HL-60 (cell line): Measurements from ENCODE around the gene DDI1.

ENCODE experiments used
- DNase-seq, 2 experiments: peaks; one replicate each; pipeline ENCODE4 v3.0.0-alpha.2; 2010 to 2020; ENCODE audit warnings: low read depth in 1 of 2, low spot score in 1 of 2
- H3K27ac ChIP-seq: fragments of 250-450 bp; sonication (Bioruptor Pico); replicated peaks from 2 replicates; pipeline ENCODE4 v1.5.1; 2020; ENCODE audit warnings: mild to moderate bottlenecking, moderate library complexity
- H3K27me3 ChIP-seq: fragments of 250-450 bp; sonication (Bioruptor Pico); 2 replicates; pipeline ENCODE4 v1.5.1; 2021; ENCODE audit warnings: mild to moderate bottlenecking, moderate library complexity; ENCODE audit not compliant: insufficient read depth, poor library complexity, severe bottlenecking
- H3K4me3 ChIP-seq: replicated peaks from 2 replicates; pipeline ENCODE4 v1.5.1; 2011; ENCODE audit warnings: mild to moderate bottlenecking, control low read depth, low read length; ENCODE audit not compliant: insufficient read depth
- GABPA ChIP-seq: IDR thresholded peaks from 2 replicates; pipeline ENCODE4 v1.6.1; 2012; ENCODE audit warnings: low read depth
- POLR2AphosphoS5 ChIP-seq: IDR thresholded peaks from 2 replicates; pipeline ENCODE4 v1.6.1; 2012; ENCODE audit warnings: low read depth
- SPI1 ChIP-seq: IDR thresholded peaks from 2 replicates; pipeline ENCODE4 v1.6.1; 2012; ENCODE audit warnings: low read depth, mild to moderate bottlenecking, borderline replicate concordance
- TF ChIP-seq, protein P1 (sequence below): IDR thresholded peaks from one replicate; pipeline ENCODE4 v1.5.1; 2011; ENCODE audit warnings: low read length, control low read depth, inconsistent platforms; ENCODE audit not compliant: insufficient read depth
- TF ChIP-seq, protein P2 (sequence below): IDR thresholded peaks from 2 replicates; pipeline ENCODE4 v1.6.1; 2012; ENCODE audit warnings: low read depth; ENCODE audit not compliant: insufficient replicate concordance

The DDI1 gene

DNA sequence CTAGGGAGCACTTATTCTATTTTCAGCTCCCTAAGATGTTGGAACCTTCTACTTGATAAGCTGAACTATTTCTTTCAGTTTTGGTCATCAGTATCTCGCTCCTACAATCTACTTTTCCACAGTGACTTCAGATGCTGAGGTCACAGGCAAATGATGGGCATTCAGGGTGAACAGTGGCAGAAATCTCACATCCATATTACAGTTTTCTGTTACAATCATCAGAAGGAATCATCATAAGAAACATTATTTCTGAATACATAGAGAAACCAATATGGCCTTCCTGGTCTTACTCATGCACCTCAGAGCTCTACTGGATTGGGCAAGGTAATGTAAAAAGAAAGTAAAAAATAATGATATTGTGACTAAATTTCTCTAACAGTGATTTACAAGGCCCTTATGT lies 39.4 kb upstream of the DDI1 start:
- TF ChIP-seq, protein P1, sequence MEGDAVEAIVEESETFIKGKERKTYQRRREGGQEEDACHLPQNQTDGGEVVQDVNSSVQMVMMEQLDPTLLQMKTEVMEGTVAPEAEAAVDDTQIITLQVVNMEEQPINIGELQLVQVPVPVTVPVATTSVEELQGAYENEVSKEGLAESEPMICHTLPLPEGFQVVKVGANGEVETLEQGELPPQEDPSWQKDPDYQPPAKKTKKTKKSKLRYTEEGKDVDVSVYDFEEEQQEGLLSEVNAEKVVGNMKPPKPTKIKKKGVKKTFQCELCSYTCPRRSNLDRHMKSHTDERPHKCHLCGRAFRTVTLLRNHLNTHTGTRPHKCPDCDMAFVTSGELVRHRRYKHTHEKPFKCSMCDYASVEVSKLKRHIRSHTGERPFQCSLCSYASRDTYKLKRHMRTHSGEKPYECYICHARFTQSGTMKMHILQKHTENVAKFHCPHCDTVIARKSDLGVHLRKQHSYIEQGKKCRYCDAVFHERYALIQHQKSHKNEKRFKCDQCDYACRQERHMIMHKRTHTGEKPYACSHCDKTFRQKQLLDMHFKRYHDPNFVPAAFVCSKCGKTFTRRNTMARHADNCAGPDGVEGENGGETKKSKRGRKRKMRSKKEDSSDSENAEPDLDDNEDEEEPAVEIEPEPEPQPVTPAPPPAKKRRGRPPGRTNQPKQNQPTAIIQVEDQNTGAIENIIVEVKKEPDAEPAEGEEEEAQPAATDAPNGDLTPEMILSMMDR, result no peak
- TF ChIP-seq GABPA (no peak), SPI1 (no peak)
- TF ChIP-seq, protein P2, sequence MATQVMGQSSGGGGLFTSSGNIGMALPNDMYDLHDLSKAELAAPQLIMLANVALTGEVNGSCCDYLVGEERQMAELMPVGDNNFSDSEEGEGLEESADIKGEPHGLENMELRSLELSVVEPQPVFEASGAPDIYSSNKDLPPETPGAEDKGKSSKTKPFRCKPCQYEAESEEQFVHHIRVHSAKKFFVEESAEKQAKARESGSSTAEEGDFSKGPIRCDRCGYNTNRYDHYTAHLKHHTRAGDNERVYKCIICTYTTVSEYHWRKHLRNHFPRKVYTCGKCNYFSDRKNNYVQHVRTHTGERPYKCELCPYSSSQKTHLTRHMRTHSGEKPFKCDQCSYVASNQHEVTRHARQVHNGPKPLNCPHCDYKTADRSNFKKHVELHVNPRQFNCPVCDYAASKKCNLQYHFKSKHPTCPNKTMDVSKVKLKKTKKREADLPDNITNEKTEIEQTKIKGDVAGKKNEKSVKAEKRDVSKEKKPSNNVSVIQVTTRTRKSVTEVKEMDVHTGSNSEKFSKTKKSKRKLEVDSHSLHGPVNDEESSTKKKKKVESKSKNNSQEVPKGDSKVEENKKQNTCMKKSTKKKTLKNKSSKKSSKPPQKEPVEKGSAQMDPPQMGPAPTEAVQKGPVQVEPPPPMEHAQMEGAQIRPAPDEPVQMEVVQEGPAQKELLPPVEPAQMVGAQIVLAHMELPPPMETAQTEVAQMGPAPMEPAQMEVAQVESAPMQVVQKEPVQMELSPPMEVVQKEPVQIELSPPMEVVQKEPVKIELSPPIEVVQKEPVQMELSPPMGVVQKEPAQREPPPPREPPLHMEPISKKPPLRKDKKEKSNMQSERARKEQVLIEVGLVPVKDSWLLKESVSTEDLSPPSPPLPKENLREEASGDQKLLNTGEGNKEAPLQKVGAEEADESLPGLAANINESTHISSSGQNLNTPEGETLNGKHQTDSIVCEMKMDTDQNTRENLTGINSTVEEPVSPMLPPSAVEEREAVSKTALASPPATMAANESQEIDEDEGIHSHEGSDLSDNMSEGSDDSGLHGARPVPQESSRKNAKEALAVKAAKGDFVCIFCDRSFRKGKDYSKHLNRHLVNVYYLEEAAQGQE, result no peak
- DNase-seq, result no peak
- H3K4me3 ChIP-seq, result no peak overlapping the region
- H3K27ac ChIP-seq, result no peak overlapping the region
- no peaks in the 10 kb centered on the region for H3K27me3 ChIP-seq

DNA sequence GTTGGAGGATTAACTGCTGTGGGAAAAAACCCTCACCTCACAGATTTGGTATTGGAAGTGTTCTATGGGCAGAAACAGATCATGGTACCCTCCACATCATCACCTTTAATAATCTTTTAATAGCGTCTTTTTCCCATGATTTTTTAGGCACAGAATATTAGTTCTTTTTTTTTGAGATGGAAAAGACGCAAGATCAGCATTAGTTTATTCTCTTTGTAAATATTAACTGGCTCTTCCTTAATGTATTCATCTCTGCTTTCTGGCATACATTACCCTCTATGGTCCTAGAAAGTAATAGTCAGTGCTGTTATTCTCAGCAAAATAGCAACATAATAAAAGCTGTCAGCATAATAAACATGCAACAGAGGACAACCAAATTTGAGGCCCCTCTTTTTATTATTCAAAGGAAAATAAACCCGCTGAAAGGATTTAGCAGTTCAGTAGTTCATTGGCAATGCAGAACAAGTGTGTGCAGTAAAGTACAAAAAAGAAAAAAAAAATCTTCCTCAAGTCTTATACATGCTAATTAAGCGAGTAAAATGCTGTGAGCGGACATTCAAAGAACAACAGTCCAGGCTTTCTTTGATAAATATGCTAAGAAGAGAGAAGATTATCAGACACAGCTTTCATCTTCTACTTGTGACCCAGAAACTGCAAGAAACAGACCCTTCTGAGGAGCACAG lies 37.5 kb upstream of the DDI1 start:
- H3K4me3 ChIP-seq, result no peak overlapping the region
- TF ChIP-seq, protein P1, result no peak
- no peak for TF ChIP-seq GABPA
- TF ChIP-seq SPI1, result no peak
- TF ChIP-seq, protein P2, result no peak
- no peak for TF ChIP-seq POLR2AphosphoS5
- no peaks in the 10 kb centered on the region for H3K27me3 ChIP-seq
- no peak overlapping the region for H3K27ac ChIP-seq
- DNase-seq, result no peak

DNA sequence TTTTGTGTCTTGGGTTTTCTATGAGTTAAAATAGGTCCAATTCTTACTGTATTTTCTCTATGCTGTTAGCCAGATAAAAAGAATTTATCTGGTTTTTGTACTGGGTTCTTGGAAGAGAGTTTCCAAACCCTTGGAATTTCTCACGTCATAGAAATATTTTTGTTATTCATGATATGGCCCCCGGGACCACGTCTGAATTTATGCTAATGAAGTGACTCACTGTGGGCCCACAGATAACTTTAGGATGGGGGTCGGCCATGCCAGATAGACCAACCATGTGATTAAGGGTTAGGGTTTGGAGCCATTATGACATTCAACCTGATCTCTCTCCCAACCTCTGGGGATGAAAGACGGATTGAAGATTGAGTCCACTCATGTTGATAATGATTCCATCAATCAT lies 35.6 kb upstream of the DDI1 start:
- Histone ChIP-seq H3K4me3 (no peak overlapping the region), H3K27ac (no peak overlapping the region), H3K27me3 (no peaks in the 10 kb centered on the region)
- TF ChIP-seq SPI1 (no peak), GABPA (no peak), POLR2AphosphoS5 (no peak)
- TF ChIP-seq, protein P1, result no peak
- TF ChIP-seq, protein P2, result no peak
- no peak for DNase-seq
